A549 (cell line): Measurements from ENCODE around the gene ADAP2. TPM values are rescaled to one million over a fixed set of nuclear protein-coding genes. Genes with fewer than 3 reads are reported as not detected.
A peak's percentile ranks its signal among the peaks of the same experiment; 100 is the strongest.

Source experiments
- ATAC-seq, 2 experiments: fragments of 200-7000 bp in 1 of 2; fragments of >200 bp in 1 of 2; cut with Nextera tagmentation in 1 of 2; cut with Tn5 transposase in 1 of 2; 3 replicates each; pipeline versions ENCODE4 v1.8.0 to v1.9.1; 2018 to 2020; ENCODE audit warnings: mild to moderate bottlenecking in 1 of 2, moderate library complexity in 1 of 2
- CTCF ChIA-PET: fragments of 300-600 bp; sonication (Branson Sonifier 250); formaldehyde crosslinking; extraction: SDS; loops from one replicate; lab custom pipeline; 2021; ENCODE audit warnings: antibody characterized with exemption, inconsistent platforms; lab: Yijun Ruan, JAX
- POLR2A ChIA-PET: fragments of 350-600 bp; formaldehyde crosslinking; extraction: SDS; loops from one replicate; lab custom pipeline; 2021; ENCODE audit warnings: antibody characterized with exemption, inconsistent platforms; lab: Yijun Ruan, JAX
- DNase-seq, 2 experiments: peaks; one replicate each; pipeline versions ENCODE4 v3.0.0 to v3.0.0-alpha.2; 2011 to 2016; ENCODE audit warnings: low read depth in 1 of 2, low spot score in 1 of 2
- FAIRE-seq: peaks from 2 replicates; lab custom pipeline; 2011; peaks lifted over from hg19 to GRCh38; lab: Jason Lieb, UNC
- H3K27ac ChIP-seq, 2 experiments: fragments of >200 bp; sonication (Bioruptor Twin); formaldehyde crosslinking; 3 replicates each; pipeline ENCODE4 v1.5.1; 2016 to 2017
- H3K4me1 ChIP-seq: fragments of >200 bp; sonication (Bioruptor Twin); formaldehyde crosslinking; 3 replicates; pipeline ENCODE4 v1.6.1; 2016
- H3K4me2 ChIP-seq: fragments of >200 bp; sonication (Bioruptor Twin); formaldehyde crosslinking; 3 replicates; pipeline ENCODE4 v1.6.1; 2016
- H3K4me3 ChIP-seq: fragments of >200 bp; sonication (Bioruptor Twin); formaldehyde crosslinking; 3 replicates; pipeline ENCODE4 v1.5.1; 2016
- H3K9me3 ChIP-seq: fragments of >200 bp; sonication (Bioruptor Twin); formaldehyde crosslinking; 3 replicates; pipeline ENCODE4 v1.6.1; 2016
- CBX2 ChIP-seq: fragments of 200-600 bp; sonication (generic); IDR thresholded peaks from 2 replicates; pipeline ENCODE4 v1.6.1; 2016; ENCODE audit warnings: low read depth, mild to moderate bottlenecking, borderline replicate concordance
- CHD2 ChIP-seq: fragments of 150-350 bp; IDR thresholded peaks from 2 replicates; pipeline ENCODE4 v1.6.1; 2014; ENCODE audit warnings: low read length; ENCODE audit not compliant: partially characterized antibody
- EHMT2 ChIP-seq: fragments of 200-600 bp; sonication (generic); IDR thresholded peaks from 2 replicates; pipeline ENCODE4 v1.6.1; 2016; ENCODE audit warnings: antibody characterized with exemption, low read depth, mild to moderate bottlenecking, moderate library complexity
- EP300 ChIP-seq, 2 experiments: fragments of >200 bp; sonication (Bioruptor Twin); formaldehyde crosslinking; IDR thresholded peaks; 2 replicates in 1 of 2; 3 replicates in 1 of 2; pipeline ENCODE4 v1.6.1; 2016 to 2017
- FOSL2 ChIP-seq, 2 experiments: fragments of 450-650 bp in 1 of 2; fragments of >200 bp in 1 of 2; sonication (Bioruptor Twin) in 1 of 2; formaldehyde crosslinking; IDR thresholded peaks; 2 replicates each; pipeline versions ENCODE4 v1.5.0 to v1.6.1; 2016 to 2020; ENCODE audit warnings: mild to moderate bottlenecking in 1 of 2, moderate library complexity in 1 of 2
- HES2 ChIP-seq: fragments of >200 bp; sonication (Bioruptor Twin); formaldehyde crosslinking; IDR thresholded peaks from 2 replicates; pipeline ENCODE4 v1.6.1; 2016
- HEYL ChIP-seq: fragments of 250-450 bp; sonication (Bioruptor Pico); IDR thresholded peaks from 2 replicates; pipeline ENCODE4 v1.8.0; 2021; ENCODE audit warnings: mild to moderate bottlenecking, moderate library complexity
- HOXA7 ChIP-seq: fragments of 250-450 bp; sonication (Bioruptor Pico); IDR thresholded peaks from 2 replicates; pipeline ENCODE4 v1.5.0; 2020; ENCODE audit warnings: mild to moderate bottlenecking, moderate library complexity
- HOXB5 ChIP-seq: fragments of 250-450 bp; sonication (Bioruptor Pico); IDR thresholded peaks from 2 replicates; pipeline ENCODE4 v1.5.0; 2020; ENCODE audit warnings: mild to moderate bottlenecking, moderate library complexity
- NR3C1 ChIP-seq: fragments of >200 bp; sonication (Bioruptor Twin); formaldehyde crosslinking; IDR thresholded peaks from 3 replicates; pipeline ENCODE4 v1.6.1; 2017
- POLR2AphosphoS2 ChIP-seq: conservative IDR thresholded peaks from 2 replicates; pipeline ENCODE4 v1.6.1; 2012; ENCODE audit warnings: low read length, improper control_type of control experiment, inconsistent platforms
- RAD21 ChIP-seq, 2 experiments: fragments of >200 bp in 1 of 2; sonication (Bioruptor Twin) in 1 of 2; formaldehyde crosslinking in 1 of 2; IDR thresholded peaks in 1 of 2; conservative IDR thresholded peaks in 1 of 2; 2 replicates in 1 of 2; 3 replicates in 1 of 2; pipeline ENCODE4 v1.6.1; 2012 to 2018; ENCODE audit warnings: inconsistent platforms in 1 of 2
- RCOR1 ChIP-seq: fragments of 150-350 bp; IDR thresholded peaks from 2 replicates; pipeline ENCODE4 v1.6.1; 2014; ENCODE audit warnings: antibody characterized with exemption, low read length, low read depth
- RFX5 ChIP-seq: fragments of 450-650 bp; IDR thresholded peaks from 2 replicates; pipeline ENCODE4 v1.7.1; 2014; ENCODE audit warnings: antibody characterized with exemption, mild to moderate bottlenecking, moderate library complexity
- RNF2 ChIP-seq: fragments of 200-600 bp; sonication (generic); IDR thresholded peaks from 2 replicates; pipeline ENCODE4 v1.6.1; 2016; ENCODE audit warnings: low read depth, mild to moderate bottlenecking, antibody characterized with exemption, moderate library complexity, borderline replicate concordance
- TP53 ChIP-seq: fragments of 250-450 bp; sonication (Bioruptor Pico); IDR thresholded peaks from 2 replicates; pipeline ENCODE4 v1.5.0; 2021; ENCODE audit warnings: mild to moderate bottlenecking, moderate library complexity
- USF2 ChIP-seq: fragments of 450-650 bp; IDR thresholded peaks from 2 replicates; pipeline ENCODE4 v1.6.1; 2014; ENCODE audit warnings: antibody characterized with exemption
- ZC3H11A ChIP-seq: fragments of 450-650 bp; IDR thresholded peaks from 2 replicates; pipeline ENCODE4 v1.6.1; 2014; ENCODE audit warnings: antibody characterized with exemption, mild to moderate bottlenecking
- ZFP36 ChIP-seq: fragments of 450-650 bp; IDR thresholded peaks from 2 replicates; pipeline ENCODE4 v1.6.1; 2014; ENCODE audit warnings: borderline replicate concordance; ENCODE audit not compliant: partially characterized antibody
- ZNF302 ChIP-seq: fragments of 250-450 bp; sonication (Bioruptor Pico); IDR thresholded peaks from 2 replicates; pipeline ENCODE4 v1.9.0; 2021; ENCODE audit warnings: inconsistent platforms, mild to moderate bottlenecking, moderate library complexity
- WGBS: methylation state at CpG from one replicate; pipeline ENCODE4 v1.1.6; 2017; ENCODE audit errors: missing lambda C conversion rate; 5-methylcytosine and 5-hydroxymethylcytosine counted together
- polyA plus RNA-seq, 4 experiments: library from polyadenylated mRNA; depleted of rRNA in 3 of 4; stranded (reverse); fragments of >200 nt; fragmentation: RNase III in 1 of 4; extraction: RNeasy Plus Mini Kit Qiagen cat#74134 plus additional on column Dnase treatment in 1 of 4; gene quantifications; 2 replicates in 3 of 4; 3 replicates in 1 of 4; pipeline ENCODE4 v1.2.3, GENCODE V29; 2011 to 2017

The ADAP2 gene
- polyA plus RNA-seq, 2 of the 4 experiments (the other 2 are of a cell fraction), result 3.9 to 4.5 TPM

GRCh38 chr17:31002047-31002446, 80.3 kb downstream of the ADAP2 start:
- no peak overlapping the region for H3K4me3 ChIP-seq
- no peaks in the 10 kb centered on the region for H3K4me1 ChIP-seq
- CTCF ChIA-PET, result interaction anchor here (2.8 to 4.5 kb wide), 2 partner anchors 11 to 213 kb away, joined by 11 to 18 read pairs; no protein-coding TSS in a partner anchor
- DNase-seq, result no peak
- no peak overlapping the region for H3K27ac ChIP-seq
- no peak for FAIRE-seq
- no peak overlapping the region for H3K4me2 ChIP-seq
- POLR2A ChIA-PET, result no interaction called here
- TF ChIP-seq POLR2AphosphoS2, result no peak
- no peak for TF ChIP-seq HES2
- no peak for TF ChIP-seq CBX2
- TF ChIP-seq HOXA7, result no peak
- no peak for TF ChIP-seq ZNF302 (CRISPR knock-in tag)
- TF ChIP-seq CHD2, result no peak
- no peak for TF ChIP-seq HOXB5 (CRISPR knock-in tag)
- no peak for TF ChIP-seq USF2
- no peak for TF ChIP-seq RFX5
- TF ChIP-seq, all 56 proteins: peak for 0
- ATAC-seq, result no peak
- no peaks in the 10 kb centered on the region for H3K9me3 ChIP-seq
- 91% methylated on average over 7 of the region's 7 CpGs for WGBS

- H3K4me3 ChIP-seq, result no peak overlapping the region
- peak in 1 of 2 experiments; percentile 30; a peak in 1 of 6 replicates for ATAC-seq
- no peak overlapping the region for H3K27ac ChIP-seq
- 93% methylated on average over 5 of the region's 5 CpGs for WGBS
- ChIA-PET CTCF (interaction anchor here (0.6 to 4.5 kb wide), 4 partner anchors 9 to 212 kb away, joined by 3 to 18 read pairs (median 7); no protein-coding TSS in a partner anchor), POLR2A (no interaction called here)
- H3K4me1 ChIP-seq, result no peaks in the 10 kb centered on the region
- TF ChIP-seq EHMT2 (no peak), ZC3H11A (peak; percentile 98), EP300 (IDR thresholded peaks at IDR 0.05) (no peak), ZFP36 (no peak)
- TF ChIP-seq, all 56 proteins: peak for 1
- H3K4me2 ChIP-seq, result no peak overlapping the region
- H3K9me3 ChIP-seq, result no peaks in the 10 kb centered on the region
- FAIRE-seq, result no peak
- no peak for DNase-seq
Observed at GRCh38 chr17:31003225-31003866, 81.6 kb downstream of the ADAP2 start.

GRCh38 chr17:31004160-31004559, 82.4 kb downstream of the ADAP2 start:
- no peak for FAIRE-seq
- H3K4me3 ChIP-seq, result no peak overlapping the region
- 77% methylated on average over 2 of the region's 2 CpGs for WGBS
- TF ChIP-seq NR3C1, result no peak
- no peak for TF ChIP-seq RFX5
- no peak for TF ChIP-seq RAD21 (conservative IDR thresholded peaks at IDR 0.05 in 1 of 2, IDR thresholded peaks at IDR 0.05 in 1 of 2)
- TF ChIP-seq FOSL2 (IDR thresholded peaks at IDR 0.05), result no peak
- no peak for TF ChIP-seq FOSL2 (CRISPR knock-in tag; IDR thresholded peaks at IDR 0.05)
- no peak for TF ChIP-seq ZC3H11A
- TF ChIP-seq ZNF302 (CRISPR knock-in tag), result no peak
- no peak for TF ChIP-seq RCOR1
- TF ChIP-seq HEYL, result no peak
- TF ChIP-seq RNF2, result no peak
- no peak for TF ChIP-seq TP53
- TF ChIP-seq EHMT2, result no peak
- no peak for TF ChIP-seq HOXB5 (CRISPR knock-in tag)
- no peak for TF ChIP-seq EP300 (IDR thresholded peaks at IDR 0.05)
- TF ChIP-seq, all 56 proteins: peak for 0
- ATAC-seq (no peak), DNase-seq (no peak)
- H3K27ac ChIP-seq, result no peak overlapping the region
- H3K9me3 ChIP-seq, result no peaks in the 10 kb centered on the region
- POLR2A ChIA-PET, result no interaction called here
- H3K4me1 ChIP-seq, result no peaks in the 10 kb centered on the region
- CTCF ChIA-PET, result interaction anchor here (0.7 to 4.5 kb wide), 3 partner anchors 8 to 256 kb away, joined by 3 to 18 read pairs (median 11); no protein-coding TSS in a partner anchor
- H3K4me2 ChIP-seq, result no peak overlapping the region
